COLO668 (cell line): ENCODE results near the gene TFPI.

Source experiments
- DNase-seq: peaks from one replicate; lab custom pipeline; 2025; ENCODE audit not compliant: unreplicated experiment; lab: John Stamatoyannopoulos, UW

Gene TFPI

DNA sequence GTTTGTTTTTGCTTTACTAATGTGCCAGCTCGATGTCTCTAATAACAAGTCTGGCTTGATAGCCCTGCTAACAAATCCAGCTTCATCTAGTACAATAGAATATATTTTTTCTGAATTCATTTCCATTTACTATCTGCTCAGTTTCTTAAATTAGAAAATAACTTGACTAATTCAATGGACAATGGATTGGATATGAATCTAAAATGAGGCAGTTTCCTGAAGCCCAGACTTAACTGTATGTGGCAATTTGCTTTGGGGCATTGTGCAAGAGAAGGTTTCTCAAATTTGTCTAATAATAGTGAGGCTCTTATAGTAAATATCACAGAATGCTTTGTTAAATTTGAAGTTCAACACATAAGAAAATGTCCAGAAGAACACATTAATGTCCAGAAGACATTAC, 132.0 kb downstream of the TFPI start:
- DNase-seq: no peak

DNA sequence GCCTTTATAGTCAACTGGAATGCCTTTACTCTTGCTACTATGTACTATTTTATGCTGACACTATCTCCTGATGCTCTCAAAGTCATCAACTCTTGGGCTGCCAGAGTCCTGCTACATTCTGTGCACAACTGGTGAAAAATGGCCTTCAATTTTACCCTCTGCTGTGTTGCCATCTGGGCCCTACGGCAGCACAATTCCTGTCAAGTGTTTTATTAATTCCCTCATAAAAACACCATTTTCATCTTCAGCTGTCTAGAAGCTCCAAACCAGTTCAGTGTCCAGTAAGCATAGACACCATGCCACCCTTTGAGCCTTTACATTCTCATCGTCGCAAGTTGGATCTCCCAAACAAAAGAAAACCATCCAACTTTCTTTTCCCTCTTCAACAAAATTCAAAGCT, 132.7 kb downstream of the TFPI start:
- no peak for DNase-seq

DNA sequence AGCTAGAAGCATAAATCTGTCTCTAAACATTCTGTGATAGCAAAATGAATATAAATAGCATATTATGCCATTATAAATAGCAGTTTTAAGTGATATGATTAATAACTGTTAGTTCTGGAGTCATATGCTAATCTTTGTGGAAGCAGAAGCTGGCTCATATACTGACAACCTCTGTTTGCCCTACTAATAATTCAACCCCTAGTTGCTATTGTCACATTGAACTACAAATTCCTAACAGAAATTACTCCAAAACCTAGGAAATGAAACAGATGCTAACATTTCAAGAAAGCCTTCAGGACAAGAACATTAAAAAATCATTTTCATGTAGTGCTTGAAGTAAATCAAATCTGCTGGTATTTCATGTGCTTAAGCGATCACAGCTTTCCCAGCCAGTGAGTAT, 134.4 kb downstream of the TFPI start:
- no peak for DNase-seq

DNA sequence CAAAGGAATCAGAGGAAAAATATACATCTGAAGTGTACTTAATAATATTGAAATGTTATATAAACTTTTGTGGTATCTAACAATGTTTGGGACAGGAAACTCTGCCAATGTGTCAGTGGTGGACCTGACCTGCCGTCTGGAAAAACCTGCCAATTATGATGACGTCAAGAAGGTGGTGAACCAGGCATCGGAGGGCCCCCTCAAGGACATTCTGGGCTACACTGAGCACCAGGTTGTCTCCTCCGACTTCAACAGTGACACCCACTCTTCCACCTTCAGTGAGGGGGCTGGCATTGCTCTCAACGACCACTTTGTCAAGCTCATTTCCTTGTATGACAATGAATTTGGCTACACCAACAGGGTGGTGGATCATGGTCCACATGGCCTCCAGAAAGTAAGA, 138.8 kb downstream of the TFPI start:
- no peak for DNase-seq
